ENCODE data around the gene TP53AIP1. TPM values are rescaled to one million over a fixed set of nuclear protein-coding genes. Genes with fewer than 3 reads are reported as not detected.

The TP53AIP1 gene
- total RNA-seq, 1 donor from 2014 or later, result not detected

DNA sequence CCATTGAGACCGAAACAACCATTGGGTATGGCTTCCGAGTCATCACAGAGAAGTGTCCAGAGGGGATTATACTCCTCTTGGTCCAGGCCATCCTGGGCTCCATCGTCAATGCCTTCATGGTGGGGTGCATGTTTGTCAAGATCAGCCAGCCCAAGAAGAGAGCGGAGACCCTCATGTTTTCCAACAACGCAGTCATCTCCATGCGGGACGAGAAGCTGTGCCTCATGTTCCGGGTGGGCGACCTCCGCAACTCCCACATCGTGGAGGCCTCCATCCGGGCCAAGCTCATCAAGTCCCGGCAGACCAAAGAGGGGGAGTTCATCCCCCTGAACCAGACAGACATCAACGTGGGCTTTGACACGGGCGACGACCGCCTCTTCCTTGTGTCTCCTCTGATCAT is 31.0 kb downstream of the TP53AIP1 start:
- no peak for DNase-seq (ENCODE audit: low spot score)
- intact Hi-C loops (cut with DNase I), result no loop called here
- no peak for ATAC-seq

DNA sequence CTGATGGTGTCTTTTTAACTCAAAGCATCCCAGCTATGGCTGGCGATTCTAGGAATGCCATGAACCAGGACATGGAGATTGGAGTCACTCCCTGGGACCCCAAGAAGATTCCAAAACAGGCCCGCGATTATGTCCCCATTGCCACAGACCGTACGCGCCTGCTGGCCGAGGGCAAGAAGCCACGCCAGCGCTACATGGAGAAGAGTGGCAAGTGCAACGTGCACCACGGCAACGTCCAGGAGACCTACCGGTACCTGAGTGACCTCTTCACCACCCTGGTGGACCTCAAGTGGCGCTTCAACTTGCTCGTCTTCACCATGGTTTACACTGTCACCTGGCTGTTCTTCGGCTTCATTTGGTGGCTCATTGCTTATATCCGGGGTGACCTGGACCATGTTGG is 31.4 kb downstream of the TP53AIP1 start:
- intact Hi-C loops (cut with DNase I), result no loop called here
- DNase-seq (ENCODE audit: low spot score), result no peak
- no peak for ATAC-seq

DNA sequence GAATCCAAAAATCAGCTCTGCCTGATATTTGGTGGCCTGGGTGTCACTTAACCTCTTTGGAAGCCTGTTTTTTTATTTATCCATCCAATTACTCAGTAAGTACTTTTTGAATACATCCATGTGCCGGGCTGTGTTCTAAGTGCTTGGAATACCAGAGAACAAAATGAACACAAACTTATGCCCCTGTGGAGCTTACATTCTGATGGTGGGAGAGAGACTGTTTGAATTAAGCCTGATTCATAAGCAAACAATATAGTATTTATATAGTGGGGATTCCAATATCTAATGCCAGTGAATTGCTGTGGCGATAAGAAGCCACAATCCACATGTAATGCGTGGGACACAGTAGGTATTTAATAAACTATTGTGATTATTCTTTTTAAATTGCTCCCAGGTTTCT is 32.1 kb downstream of the TP53AIP1 start:
- DNase-seq (ENCODE audit: low spot score), result no peak
- no peak for ATAC-seq
- intact Hi-C loops (cut with DNase I), result no loop called here

DNA sequence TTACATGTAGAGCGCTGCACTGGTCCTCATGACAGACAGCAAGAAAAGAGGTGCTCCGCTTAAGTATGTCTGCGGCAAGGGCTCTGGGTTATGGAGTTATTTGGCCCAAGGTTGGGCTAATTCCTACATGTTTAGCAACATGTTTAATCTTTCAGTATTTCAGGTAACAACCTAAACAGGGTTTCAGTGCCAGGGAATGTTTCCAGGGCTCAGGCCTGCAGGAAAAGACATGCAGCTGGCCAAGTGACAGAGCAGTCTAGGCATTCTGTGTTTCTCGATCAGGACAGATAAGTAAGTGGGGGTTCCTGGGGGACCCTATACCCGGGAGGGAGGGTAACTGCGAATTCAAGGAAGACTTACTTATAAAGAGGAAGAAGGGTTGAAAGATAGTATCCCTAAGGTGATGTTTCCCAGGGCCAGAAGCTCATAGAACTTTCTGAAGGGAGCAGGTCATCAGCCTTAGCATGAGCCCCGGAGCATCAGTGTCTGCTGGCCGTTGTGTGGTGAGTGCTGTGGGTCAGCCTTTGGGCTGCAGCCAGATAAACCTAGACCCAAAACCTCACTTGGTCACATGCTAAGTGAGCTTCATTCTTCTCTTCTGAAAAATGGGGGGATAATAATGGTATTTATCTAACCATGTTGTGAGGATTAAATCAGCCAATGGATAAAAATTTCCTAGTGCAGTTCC is 33.1 kb downstream of the TP53AIP1 start:
- DNase-seq (ENCODE audit: low spot score), result no peak
- intact Hi-C loops (cut with DNase I), result loop anchor here (5.0 kb wide), 1 partner anchor 1743 kb away; no protein-coding TSS in a partner anchor
- ATAC-seq, result no peak

DNA sequence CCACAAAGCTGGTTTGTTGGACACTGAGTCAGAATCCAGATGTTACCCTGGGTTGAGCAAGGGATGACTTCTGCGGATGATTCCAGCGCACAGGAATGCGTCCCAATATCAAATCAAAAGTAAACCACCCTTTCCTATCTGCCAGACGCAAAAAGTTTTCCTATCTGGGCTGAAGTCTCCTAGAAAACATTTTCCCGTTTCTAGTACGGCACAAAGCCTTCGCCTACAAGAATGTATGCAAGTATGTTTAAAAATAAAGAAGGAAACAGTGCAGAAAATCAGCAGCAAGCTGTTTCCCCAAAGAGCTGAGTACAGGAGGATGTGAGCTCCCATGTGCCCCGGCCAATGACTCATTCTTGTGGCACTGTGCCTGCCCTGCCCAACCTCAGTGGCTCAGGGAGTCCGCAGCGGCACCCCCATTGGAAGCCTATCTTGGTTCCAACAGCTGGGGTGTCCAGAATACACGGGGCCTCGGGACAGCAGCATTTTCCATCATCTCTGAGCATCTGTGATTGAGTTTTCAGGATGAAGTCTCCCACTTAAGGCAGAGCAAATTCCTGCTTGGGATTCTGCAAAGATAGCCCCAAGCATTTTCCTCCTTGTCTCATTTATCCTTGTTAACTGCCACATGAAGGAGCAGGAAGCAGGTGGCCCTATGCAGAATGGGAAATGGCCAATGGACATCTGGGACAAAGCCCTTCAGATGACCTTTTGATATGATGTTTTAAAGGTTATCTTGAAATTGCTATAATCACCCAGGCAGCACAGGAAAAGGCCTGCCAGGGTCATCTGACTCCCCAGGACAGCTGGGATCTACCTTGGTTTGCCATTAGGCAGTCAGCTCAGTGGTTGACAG is 34.1 kb downstream of the TP53AIP1 start:
- peak; percentile 75 for DNase-seq (ENCODE audit: low spot score)
- peak; percentile 53 for ATAC-seq
- intact Hi-C loops (cut with DNase I), result loop anchor here (5.0 kb wide), 1 partner anchor 1744 kb away; no protein-coding TSS in a partner anchor

DNA sequence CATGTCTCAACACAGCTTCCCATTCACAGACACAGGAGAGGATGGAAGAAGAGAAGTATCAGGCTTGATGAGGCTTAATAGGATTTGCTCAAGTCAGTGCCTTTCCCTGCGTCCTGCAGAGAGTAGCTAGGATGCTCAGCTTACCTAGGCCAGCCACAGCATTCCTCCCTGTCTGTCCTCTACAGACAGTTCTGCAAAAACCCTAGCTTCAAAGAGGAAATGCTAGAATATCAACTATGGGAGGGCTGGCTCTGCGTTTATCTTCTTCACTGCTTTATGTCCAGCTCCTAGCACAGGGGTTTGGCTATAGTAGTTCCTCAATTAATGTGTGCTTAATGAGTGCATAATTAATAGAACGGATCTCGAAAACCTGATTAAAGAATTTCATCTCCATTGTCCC is 35.1 kb downstream of the TP53AIP1 start:
- no peak for DNase-seq (ENCODE audit: low spot score)
- no peak for ATAC-seq
- intact Hi-C loops (cut with DNase I), result loop anchor here (5.0 kb wide), 1 partner anchor 1745 kb away; no protein-coding TSS in a partner anchor

DNA sequence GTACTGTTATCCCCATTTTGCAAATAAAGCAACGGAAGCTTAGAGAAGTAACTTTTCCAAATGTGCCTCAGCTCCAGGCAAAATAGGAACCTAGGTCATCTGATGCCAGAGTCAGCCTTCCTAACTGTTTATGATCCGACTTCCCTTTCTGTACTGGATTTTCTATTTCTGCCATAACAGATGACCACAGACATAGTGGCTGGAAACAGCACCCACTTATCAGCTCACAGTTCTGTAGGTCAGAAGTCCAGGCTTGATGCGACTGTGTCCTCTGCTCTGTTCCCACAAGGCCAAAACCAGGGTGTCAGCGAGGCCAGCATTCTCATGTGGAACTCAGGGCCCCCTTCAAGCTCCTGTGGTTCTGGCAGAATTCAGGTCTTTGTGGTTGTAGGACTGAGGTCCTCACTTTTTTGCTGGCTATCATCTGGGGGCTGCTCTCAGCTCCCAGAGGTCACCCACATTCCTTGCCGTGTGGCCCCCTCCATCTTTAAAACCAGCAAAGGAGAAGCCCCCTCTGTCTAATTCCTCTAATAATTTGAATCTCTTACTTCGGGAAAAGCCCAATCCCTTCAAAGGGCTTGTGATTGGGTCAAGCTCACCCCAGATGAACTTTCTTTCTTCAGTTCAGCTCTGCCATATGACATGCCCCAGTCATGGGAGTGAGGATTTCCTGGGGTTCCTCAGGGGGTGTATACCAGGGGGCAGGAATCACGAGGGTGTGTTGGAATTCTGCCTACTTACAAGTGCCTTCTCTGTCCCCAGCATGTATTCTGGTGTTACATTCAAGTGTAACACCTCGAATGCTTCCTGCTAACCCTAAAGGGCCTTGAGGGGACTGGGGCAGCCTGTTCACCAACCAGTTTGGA is 36.3 kb downstream of the TP53AIP1 start:
- no peak for DNase-seq (ENCODE audit: low spot score)
- intact Hi-C loops (cut with DNase I), result loop anchor here (1.0 to 5.0 kb wide), 2 partner anchors 36 to 1746 kb away; partner anchors contain the start of gene TP53AIP1
- peak; percentile 56 for ATAC-seq

DNA sequence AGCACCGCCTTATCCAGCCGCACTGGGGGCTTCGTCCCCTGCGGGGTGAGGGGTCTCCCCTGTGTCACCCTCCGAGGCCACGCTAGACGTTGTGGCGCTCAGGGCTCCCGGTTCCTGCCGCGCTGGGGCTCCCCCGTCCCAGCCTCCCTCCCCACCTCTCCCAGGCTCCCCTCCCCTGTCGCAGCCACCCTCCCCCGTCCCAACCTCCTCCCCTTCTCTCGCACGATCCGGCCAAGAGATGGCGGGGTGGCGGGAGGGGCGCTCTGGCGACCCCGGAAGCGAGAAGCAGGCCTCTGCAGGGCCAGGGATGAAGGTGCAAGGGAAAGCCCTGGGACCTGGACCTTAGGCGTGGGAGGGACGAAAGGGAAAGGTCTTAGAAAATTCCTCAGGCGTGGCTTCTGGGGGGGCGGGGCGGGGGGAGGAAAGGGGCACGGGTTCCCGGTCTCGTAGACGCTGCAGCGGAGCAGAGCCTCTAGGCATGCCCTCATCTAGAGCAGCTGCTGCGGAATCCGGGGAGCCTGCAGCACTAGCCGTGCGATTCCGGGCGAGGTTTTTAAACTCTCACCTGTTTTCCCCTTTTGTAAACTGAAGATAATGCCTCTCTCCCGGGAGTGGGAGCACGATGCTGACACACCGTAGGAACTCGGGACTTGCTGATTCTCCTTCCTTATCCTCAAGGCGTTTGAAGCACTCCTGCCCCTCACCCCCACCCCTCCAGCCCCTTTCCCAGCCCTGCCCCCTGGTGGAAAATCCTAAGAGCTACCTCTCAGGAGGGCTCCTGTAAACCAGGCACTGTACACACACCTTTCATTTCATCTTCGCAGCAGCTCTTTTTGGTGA is 37.1 kb downstream of the TP53AIP1 start:
- DNase-seq (ENCODE audit: low spot score) (no peak), ATAC-seq (peak; percentile 67)
- intact Hi-C loops (cut with DNase I), result loop anchor here (1.0 to 5.0 kb wide), 2 partner anchors 37 to 1747 kb away; partner anchors contain the start of gene TP53AIP1

DNA sequence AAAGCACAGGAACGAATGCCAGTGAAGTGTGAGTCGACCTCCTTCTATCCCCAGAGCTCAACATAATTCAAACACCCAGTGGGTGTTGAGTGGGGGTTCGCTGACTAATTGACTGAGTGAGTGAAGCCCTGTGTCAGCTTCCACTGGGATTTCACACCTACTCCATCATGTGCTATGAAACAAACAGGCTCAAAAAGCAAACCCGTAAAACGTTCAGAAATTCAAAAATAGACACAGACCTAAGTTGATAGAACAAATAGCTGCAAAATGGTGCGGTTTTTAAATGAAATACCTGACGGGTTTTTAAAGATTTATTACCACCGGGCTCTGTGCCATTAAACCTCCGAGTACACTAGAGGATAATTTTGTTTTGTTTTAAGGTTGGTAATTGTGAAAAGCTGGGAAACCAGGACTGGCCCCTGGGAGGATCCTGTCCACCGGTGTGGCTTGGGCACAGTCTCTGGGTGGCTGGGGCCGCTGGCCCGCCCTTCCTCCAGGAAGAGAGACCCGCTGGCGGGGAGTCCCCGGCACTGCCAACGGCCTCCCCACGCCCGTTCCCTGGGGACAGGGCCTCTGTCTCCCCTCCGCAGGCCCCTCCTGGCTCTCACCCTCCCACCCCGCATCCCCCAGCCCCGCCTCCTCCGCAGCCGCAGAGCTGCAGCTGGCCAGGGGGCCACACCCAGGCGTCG is 37.9 kb downstream of the TP53AIP1 start:
- intact Hi-C loops (cut with DNase I), result loop anchor here (5.0 kb wide), 1 partner anchor 1748 kb away; no protein-coding TSS in a partner anchor
- DNase-seq (ENCODE audit: low spot score) (no peak), ATAC-seq (peak; percentile 50)

DNA sequence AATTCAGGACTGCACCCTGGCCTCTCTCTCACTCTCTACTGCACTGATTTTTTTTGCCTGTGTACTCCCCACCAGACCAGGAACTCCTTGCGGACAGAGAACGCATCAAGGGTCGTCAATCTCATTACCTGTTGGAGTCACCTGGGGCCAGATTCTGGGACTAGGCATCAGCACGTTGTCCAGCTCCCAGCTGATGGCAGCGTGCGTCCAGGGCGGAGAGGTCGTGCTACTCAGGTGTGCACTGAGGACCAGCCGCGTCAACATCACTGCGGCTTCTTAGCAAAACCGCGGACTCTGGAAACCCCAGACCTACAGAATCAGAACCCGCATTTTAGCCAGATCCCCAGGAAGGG is 38.4 kb downstream of the TP53AIP1 start:
- intact Hi-C loops (cut with DNase I), result no loop called here
- no peak for ATAC-seq
- no peak for DNase-seq (ENCODE audit: low spot score)

DNA sequence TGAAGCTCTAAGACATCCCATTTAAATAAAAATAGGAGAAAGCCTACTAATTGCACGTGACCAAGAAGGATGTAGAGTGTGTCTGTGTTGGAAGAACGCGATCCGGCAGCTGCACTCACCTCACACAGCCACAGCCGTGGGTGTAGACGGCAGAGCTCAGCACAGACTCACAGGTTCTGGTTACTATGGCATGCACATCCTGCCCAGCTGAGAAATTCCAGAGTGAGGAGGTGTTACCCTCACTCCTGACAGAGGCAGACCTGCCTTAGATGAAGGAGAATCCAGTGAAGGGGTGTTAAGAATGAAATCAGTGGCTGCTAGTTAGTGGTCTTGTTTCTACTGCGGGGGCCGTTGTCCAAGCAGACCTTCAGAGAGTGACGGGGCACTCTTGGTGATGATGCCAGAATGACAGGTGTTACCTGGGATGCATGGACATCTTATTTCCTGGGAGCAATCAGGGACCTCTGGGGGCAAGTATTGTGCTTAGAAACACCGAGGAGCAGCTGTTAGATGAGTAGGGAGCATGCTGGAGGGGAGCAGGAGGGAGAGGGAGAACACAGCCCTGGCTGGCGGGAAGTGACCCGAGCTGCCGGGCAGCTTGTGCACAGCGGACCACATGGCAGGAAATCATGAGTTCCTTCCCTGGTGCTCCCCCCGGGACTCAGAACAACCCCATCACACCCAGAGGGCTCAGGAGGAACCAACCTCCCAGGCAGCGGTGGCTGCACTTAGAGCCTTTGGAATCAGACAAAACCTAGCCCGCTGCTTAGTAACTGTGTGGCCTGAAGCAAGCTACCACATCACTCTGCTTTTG is 39.2 kb downstream of the TP53AIP1 start:
- intact Hi-C loops (cut with DNase I), result no loop called here
- peak; percentile 51 for ATAC-seq
- DNase-seq (ENCODE audit: low spot score), result peak; percentile 69

DNA sequence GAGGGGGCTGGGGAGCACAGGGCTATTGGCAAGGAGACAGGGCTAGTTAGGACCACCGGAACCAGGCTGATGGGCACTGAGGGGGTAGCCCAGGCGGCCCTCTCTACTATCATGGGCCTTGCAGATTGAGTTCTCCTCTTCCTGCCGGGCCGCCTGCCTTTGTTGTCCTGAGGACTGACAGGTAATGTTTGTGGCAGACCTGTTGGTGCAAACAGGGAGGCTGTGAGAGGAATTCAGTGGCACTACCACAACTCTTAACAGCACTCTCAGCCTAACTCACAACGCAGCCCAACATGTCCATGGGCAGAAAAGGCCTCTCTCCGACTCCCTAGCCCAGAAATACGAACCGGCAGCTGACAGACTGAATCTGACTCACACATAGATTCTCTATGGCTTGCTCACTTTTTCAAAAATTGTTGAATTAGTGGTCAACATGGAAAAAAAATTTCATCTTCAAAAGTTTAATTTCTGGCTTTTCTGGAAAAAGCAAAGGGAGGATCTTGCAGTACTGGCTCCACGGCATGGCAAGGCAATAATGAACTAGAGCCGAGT is 40.1 kb downstream of the TP53AIP1 start:
- ATAC-seq (no peak), DNase-seq (ENCODE audit: low spot score) (no peak)
- intact Hi-C loops (cut with DNase I), result no loop called here

DNA sequence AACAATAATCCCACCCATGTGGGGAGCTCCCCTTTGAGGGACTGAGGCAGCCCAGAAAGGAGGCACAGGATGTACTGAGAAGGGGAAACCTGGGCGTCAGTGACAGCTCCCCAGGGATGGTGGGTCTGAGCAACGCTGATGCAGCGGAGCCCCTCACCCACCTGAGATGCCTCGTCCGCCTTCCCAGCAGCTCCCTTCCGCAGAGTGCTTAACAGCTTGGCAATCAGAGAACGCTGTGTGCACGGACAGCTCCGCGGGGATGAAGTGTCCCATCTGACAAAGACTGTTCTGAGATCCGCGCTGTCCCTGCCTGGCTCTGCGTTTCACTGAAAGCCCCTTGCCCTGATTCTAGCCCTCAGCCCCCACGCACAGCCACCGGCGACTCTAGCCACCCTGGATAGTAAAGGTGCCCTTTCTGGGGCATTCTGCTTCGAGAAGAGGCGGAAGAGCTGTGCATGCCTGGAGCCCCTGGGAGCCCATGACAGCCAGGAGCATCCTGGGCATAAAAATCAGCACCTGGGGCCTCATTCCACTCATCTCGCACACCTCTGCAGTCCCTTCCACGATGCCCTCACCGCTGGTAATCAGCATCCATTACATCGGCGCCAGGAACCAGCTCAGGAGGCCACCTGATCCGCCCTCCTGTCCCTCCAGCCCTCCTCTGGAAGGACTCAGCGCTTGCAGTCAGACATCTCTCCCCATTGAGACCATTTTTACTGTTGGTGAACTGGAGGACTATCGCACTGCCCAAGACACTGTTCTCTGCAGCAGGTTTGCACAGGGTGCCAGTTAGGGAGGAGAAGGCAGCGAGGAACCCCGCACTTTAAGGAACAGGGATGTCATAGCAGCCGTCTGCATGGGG is 40.8 kb downstream of the TP53AIP1 start:
- intact Hi-C loops (cut with DNase I), result no loop called here
- ATAC-seq (no peak), DNase-seq (ENCODE audit: low spot score) (no peak)

DNA sequence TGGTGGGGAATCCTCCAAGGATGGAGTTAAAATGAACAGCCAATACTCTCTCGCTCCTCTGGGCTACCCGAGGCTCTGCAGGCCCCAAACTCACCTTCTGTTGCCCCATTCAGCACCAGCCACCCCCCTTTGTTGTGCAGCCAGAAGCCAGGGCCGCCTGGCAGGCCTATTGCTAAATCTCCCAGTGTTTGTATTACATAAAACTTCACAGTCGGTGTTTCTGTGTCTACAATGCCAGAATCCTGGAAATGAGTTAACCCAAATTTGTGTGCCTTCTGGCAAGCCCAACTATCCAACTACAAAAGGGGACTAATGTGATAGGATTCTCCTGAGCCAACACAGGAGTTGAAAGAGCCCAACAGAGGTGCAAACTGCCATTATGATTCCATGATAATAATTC is 42.2 kb downstream of the TP53AIP1 start:
- ATAC-seq, result no peak
- intact Hi-C loops (cut with DNase I), result no loop called here
- no peak for DNase-seq (ENCODE audit: low spot score)

DNA sequence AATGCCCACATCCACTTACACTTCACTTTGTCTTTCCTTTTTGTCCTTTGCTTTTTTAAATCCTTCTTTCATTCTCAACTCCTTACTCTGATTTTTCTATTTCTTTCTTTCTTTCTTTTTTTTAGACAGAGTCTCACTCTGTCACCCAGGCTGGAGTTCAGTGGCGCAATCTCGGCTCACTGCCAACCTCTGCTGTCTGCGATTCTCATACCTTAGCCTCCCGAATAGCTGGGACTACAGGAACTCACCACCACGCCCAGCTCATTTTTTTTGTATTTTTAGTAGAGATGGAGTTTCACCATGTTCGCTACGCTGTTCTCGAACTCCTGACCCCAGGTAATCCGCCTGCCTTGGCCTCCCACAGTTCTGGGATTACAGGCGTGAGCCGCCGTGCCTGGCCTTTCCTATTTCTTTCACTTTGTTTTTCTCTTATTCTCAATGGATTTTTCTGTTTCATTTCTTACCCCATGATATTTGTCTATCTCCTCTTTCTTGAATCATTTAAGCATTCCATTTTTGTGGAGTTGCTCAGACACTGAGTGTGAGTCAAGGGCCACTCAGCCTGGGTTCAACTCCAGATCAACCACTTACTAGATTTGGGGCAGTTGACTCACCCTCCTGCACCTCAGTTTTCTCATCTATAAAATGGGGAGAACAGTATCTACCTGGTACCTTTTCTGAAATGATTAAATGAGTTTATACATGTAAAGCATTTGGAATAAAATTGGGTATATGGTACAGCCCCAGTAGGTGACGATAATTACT is 43.9 kb downstream of the TP53AIP1 start:
- no peak for DNase-seq (ENCODE audit: low spot score)
- ATAC-seq, result no peak
- intact Hi-C loops (cut with DNase I), result no loop called here
